ENCODE results near the gene ALMS1.
"Not testable (repeated sequence)": the region's sequence is repeated elsewhere in the genome, so short reads cannot be mapped to it uniquely, and the experiment has no call there.

Gene ALMS1

DNA sequence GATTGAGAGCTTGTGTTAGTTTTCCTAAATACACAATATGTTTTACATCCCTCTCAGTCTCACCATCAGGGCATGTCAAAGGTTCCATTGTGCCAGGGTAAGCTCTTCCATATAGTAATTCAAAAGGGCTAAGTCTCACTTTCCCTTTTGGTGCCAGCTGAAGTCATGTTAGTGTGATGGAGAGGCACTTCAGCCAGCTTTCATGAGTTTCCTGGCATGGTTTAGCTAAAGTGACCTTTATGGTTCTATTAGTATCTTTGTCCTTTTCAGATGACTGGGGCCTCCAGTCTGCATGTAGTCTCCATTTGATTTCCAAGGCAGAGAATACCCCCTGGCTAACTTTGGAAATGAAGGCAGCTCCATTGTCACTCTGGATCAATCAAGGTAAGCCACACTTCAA lies 229.4 kb downstream of the ALMS1 start:
- TF ChIP-seq CTCF (IDR thresholded peaks at IDR 0.05; ENCODE audit: low read length, missing control alignments) = no peak
- DNase-seq (ENCODE audit: low read depth) = no peak
- H3K4me3 ChIP-seq (replicated peaks; ENCODE audit: low read depth, low read length) = no peak overlapping the region

- H3K4me3 ChIP-seq (replicated peaks; ENCODE audit: low read depth, low read length); DNase-seq (ENCODE audit: low read depth): not testable (repeated sequence)
- TF ChIP-seq CTCF (IDR thresholded peaks at IDR 0.05; ENCODE audit: low read length, missing control alignments) = peak; percentile 17
Observed at GRCh38 chr2:73619925-73620324, 234.3 kb downstream of the ALMS1 start.

- not testable (repeated sequence) for DNase-seq (ENCODE audit: low read depth)
Observed at GRCh38 chr2:73624036-73624435, 238.4 kb downstream of the ALMS1 start.

DNA sequence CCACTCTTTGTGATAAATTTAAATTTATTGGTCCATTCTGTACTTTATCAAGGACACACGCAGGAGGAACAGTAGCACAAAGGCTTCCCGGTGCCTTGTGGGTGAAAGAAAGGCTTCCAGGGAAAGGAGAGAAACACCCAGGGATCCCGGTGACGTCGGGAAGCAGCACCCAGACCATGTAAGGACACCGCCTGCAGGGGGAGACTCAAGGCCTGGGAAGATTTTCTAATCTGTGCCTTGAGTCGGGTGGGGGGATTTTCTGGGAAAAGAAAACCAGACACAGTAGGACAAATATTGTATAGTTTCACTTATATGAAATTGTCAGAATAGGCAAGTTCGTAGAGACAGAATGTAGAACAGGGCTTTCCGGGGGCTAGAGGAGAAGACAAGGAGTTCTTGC lies 239.0 kb downstream of the ALMS1 start:
- not testable (repeated sequence) for H3K4me3 ChIP-seq (replicated peaks; ENCODE audit: low read depth, low read length); DNase-seq (ENCODE audit: low read depth)

More at GRCh38 chr2:73624036-73624435, 238.4 kb downstream of the ALMS1 start:
- not testable (repeated sequence) for H3K4me3 ChIP-seq (replicated peaks; ENCODE audit: low read depth, low read length)

- not testable (repeated sequence) for H3K4me3 ChIP-seq (replicated peaks; ENCODE audit: low read depth, low read length); DNase-seq (ENCODE audit: low read depth)
Observed at GRCh38 chr2:73626237-73626636, 240.6 kb downstream of the ALMS1 start.

DNA sequence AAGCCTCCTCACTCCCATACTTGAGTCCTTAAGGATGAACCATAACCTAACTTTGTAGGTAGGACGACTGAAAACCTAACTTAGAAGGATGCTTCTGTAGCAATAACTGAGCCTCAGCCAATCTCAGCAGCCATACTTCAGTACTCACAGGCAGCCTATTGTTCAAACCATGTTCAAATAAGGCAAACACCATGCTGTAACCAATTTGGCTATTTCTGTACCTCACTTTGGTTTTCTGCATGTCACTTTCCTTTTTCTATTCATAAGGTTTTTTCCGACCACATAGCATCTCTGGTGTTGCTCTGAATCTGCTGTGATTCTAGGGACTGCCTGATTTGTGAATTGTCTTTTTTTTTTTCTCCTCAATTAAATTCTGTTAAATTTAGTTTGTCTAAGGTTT lies 242.9 kb downstream of the ALMS1 start:
- DNase-seq (ENCODE audit: low read depth); H3K4me3 ChIP-seq (replicated peaks; ENCODE audit: low read depth, low read length): not testable (repeated sequence)

- not testable (repeated sequence) for DNase-seq (ENCODE audit: low read depth); H3K4me3 ChIP-seq (replicated peaks; ENCODE audit: low read depth, low read length)
- TF ChIP-seq CTCF (IDR thresholded peaks at IDR 0.05; ENCODE audit: low read length, missing control alignments) = peak; percentile 58
Observed at GRCh38 chr2:73630662-73631266, 245.1 kb downstream of the ALMS1 start.

DNA sequence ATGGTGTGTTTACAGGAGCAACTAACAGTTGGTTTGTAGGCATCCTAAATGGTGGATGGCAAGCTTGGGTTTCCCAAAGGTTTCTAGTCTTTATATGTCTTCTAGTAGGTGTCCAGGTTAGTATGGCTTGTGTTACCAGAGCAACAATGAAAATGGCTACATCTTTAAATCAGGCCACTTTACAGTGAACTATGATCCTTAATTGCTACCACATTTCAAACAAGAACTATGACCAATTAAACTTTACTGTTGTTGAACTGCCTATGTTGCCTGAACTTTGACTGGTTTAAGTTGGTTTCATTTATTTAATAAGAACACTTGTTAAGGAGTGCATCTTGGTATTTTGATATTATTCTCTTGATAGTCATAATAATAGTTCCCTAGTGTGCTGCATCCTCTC lies 251.3 kb downstream of the ALMS1 start:
- not testable (repeated sequence) for DNase-seq (ENCODE audit: low read depth); H3K4me3 ChIP-seq (replicated peaks; ENCODE audit: low read depth, low read length)

GRCh38 chr2:73638429-73638828 lies 252.8 kb downstream of the ALMS1 start:
- H3K4me3 ChIP-seq (replicated peaks; ENCODE audit: low read depth, low read length) = no peak overlapping the region
- no peak for TF ChIP-seq CTCF (IDR thresholded peaks at IDR 0.05; ENCODE audit: low read length, missing control alignments)
- no peak for DNase-seq (ENCODE audit: low read depth)

DNA sequence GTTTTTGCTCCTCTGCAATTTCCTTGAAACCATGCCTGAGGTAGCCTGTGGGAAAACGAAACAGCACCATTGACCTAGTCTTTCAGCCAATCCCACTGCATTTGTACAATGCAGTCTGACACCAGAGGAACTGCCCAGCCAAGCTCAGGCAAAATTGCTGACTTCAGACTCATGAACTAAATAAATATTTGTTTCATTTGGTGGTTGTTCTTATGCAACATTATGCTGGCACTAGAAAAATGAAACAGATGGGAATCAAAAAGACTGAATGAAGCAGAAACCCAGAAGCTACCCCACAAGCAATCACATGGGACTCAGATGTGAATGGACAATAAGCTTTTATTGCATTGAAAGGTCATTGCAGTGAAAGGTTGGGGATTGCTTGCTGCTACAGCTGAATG lies 254.9 kb downstream of the ALMS1 start:
- TF ChIP-seq CTCF (IDR thresholded peaks at IDR 0.05; ENCODE audit: low read length, missing control alignments) = no peak
- H3K4me3 ChIP-seq (replicated peaks; ENCODE audit: low read depth, low read length) = no peak overlapping the region
- DNase-seq (ENCODE audit: low read depth) = peak; percentile 36
